Upper lobe of left lung (tissue), 6 donors: ENCODE data around the gene SEMA4D. TPM values are rescaled to one million over a fixed set of nuclear protein-coding genes. Genes with fewer than 3 reads are reported as not detected.

ENCODE experiments used
- ATAC-seq, 2 donors: fragments of 200-7000 bp; cut with Tn5 transposase; one replicate each; pipeline ENCODE4 v1.9.1; 2022; ENCODE audit warnings: mild to moderate bottlenecking in 2 of 2, moderate library complexity in 2 of 2; ENCODE audit not compliant: low FRiP score in 2 of 2
- DNase-seq, 2 donors: peaks; one replicate each; pipeline ENCODE4 v3.0.0-alpha.2; 2019 to 2020
- H3K27ac ChIP-seq, 4 donors: fragments of 200-600 bp; sonication (generic); one replicate each; pipeline ENCODE4 v1.5.1; 2016 to 2019
- H3K27me3 ChIP-seq, 4 donors: fragments of 200-600 bp; sonication (generic); one replicate each; pipeline ENCODE4 v1.5.1; 2017 to 2019
- H3K36me3 ChIP-seq, 4 donors: fragments of 200-600 bp; sonication (generic); one replicate each; pipeline ENCODE4 v1.5.1; 2016 to 2019
- H3K4me1 ChIP-seq, 4 donors: fragments of 200-600 bp; sonication (generic); one replicate each; pipeline ENCODE4 v1.5.1; 2018 to 2019
- H3K4me3 ChIP-seq, 4 donors: fragments of 200-600 bp; sonication (generic); one replicate each; pipeline ENCODE4 v1.5.1; 2017 to 2019; ENCODE audit warnings: mild to moderate bottlenecking in 2 of 4, moderate library complexity in 1 of 4
- H3K9me3 ChIP-seq, 4 donors: fragments of 200-600 bp; sonication (generic); one replicate each; pipeline ENCODE4 v1.5.1; 2018 to 2019
- CTCF ChIP-seq, 6 experiments: fragments of 450-650 bp in 4 of 6; fragments of 200-600 bp in 2 of 6; sonication (generic) in 2 of 6; IDR thresholded peaks; one replicate each; pipeline ENCODE4 v1.5.1; 2016 to 2019; ENCODE audit warnings: antibody characterized with exemption in 6 of 6
- EP300 ChIP-seq, 4 donors: sonication (generic); formaldehyde crosslinking; IDR thresholded peaks; one replicate each; pipeline ENCODE4 v1.5.1; 2017; ENCODE audit warnings: antibody characterized with exemption in 4 of 4, control low read depth in 2 of 4
- POLR2A ChIP-seq, 4 donors: fragments of 450-650 bp; IDR thresholded peaks; one replicate each; pipeline ENCODE4 v1.5.1; 2016 to 2017; ENCODE audit warnings: antibody characterized with exemption in 4 of 4, mild to moderate bottlenecking in 2 of 4
- POLR2AphosphoS5 ChIP-seq, 2 donors: sonication (generic); formaldehyde crosslinking; IDR thresholded peaks; one replicate each; pipeline ENCODE4 v1.5.1; 2017; ENCODE audit warnings: antibody characterized with exemption in 2 of 2
- WGBS, 2 donors: methylation state at CpG; one replicate each; pipeline ENCODE4 v1.1.5; 2017 to 2018; 5-methylcytosine and 5-hydroxymethylcytosine counted together
- total RNA-seq, 6 donors: library from RNA; depleted of rRNA in 4 of 6; stranded (reverse); fragments of >200 nt in 4 of 6; gene quantifications; one replicate each; pipeline versions ENCODE4 v1.1.0 to v1.2.1, GENCODE V29; 2016 to 2021
- donor health status: DM: no; HTN: no; CAD: no; lungs with moderate emphysema.
- donor health status: DM: no; HTN: yes; CAD: no; lungs with severe emphysema.

SEMA4D gene
- total RNA-seq, 6 donors from 2014 or later, result 24.6 to 61.3 (median 41.8) TPM

DNA sequence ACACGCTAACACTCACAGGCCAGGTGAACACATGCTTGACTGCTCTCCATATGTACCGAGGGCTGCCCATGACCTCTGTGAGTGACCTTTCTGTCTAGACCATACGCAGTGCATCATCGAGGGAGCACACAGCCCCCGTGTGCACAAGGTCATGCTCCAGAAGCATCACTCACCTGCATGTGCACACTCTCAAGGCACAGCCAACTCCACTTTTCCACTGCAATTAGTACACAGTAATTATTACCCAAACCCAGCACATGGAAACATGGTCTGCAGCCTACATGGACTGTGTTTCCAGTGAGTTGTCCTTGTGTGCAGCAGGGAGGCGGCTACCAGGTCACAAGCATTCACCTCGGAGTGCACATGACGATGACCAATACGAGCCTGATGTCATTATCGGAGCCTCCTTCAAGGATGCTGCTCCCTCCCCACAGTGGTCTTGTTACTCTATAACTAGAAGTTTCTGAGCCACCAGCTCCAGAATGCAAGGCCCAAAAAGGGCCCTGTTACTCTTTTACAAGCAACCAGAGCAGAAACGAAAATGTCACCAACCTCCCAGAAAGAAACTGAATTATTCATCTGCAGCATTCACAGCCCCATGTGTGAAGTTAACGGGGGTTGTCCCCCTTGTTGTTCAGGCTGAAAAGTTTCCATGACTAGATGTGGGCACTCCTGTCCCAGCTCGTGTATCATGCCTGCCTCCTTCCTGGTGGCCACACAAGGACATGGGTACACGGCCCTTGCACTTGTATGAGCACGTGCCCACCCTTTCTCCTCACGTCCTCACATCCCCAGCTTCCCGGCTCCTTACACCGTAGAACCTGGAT is 31.2 kb downstream of the SEMA4D start:
- Histone ChIP-seq H3K27me3 (no peaks in the 10 kb centered on the region), H3K27ac (peak overlapping the region in 1 of 4 donors; percentile 52), H3K36me3 (no peaks in the 10 kb centered on the region), H3K9me3 (no peaks in the 10 kb centered on the region), H3K4me3 (no peak overlapping the region), H3K4me1 (peaks cover 0 to 19% (median 16%) of the 10 kb centered on the region in 4 donors)
- no peak for ATAC-seq
- WGBS, 2 donors, result 84 to 85% methylated on average over 18 of the region's 18 CpGs
- TF ChIP-seq POLR2A (IDR thresholded peaks at IDR 0.05) (no peak), POLR2AphosphoS5 (IDR thresholded peaks at IDR 0.05) (no peak), CTCF (IDR thresholded peaks at IDR 0.05) (no peak), EP300 (IDR thresholded peaks at IDR 0.05) (no peak)
- no peak for DNase-seq

GRCh38 chr9:89465726-89466308 is 32.1 kb downstream of the SEMA4D start:
- Histone ChIP-seq H3K4me3 (no peak overlapping the region), H3K27me3 (no peaks in the 10 kb centered on the region), H3K36me3 (no peaks in the 10 kb centered on the region), H3K4me1 (peaks cover 0 to 19% (median 16%) of the 10 kb centered on the region in 4 donors), H3K27ac (peak overlapping the region in 1 of 4 donors; percentile 83), H3K9me3 (no peaks in the 10 kb centered on the region)
- TF ChIP-seq CTCF (IDR thresholded peaks at IDR 0.05) (no peak), POLR2A (IDR thresholded peaks at IDR 0.05) (no peak)
- ATAC-seq, result no peak
- no peak for DNase-seq
- 92% methylated on average over 7 to 10 of the region's 10 CpGs for WGBS, 2 donors

GRCh38 chr9:89465001-89465451 is 32.9 kb downstream of the SEMA4D start:
- Histone ChIP-seq H3K9me3 (no peaks in the 10 kb centered on the region), H3K27ac (peak overlapping the region; percentile 81 to 84 (median 82)), H3K4me3 (no peak overlapping the region), H3K4me1 (peaks cover 0 to 19% (median 16%) of the 10 kb centered on the region in 4 donors), H3K36me3 (no peaks in the 10 kb centered on the region), H3K27me3 (no peaks in the 10 kb centered on the region)
- TF ChIP-seq POLR2AphosphoS5 (IDR thresholded peaks at IDR 0.05), result no peak
- TF ChIP-seq EP300 (IDR thresholded peaks at IDR 0.05), result no peak
- no peak for TF ChIP-seq CTCF (IDR thresholded peaks at IDR 0.05)
- no peak for TF ChIP-seq POLR2A (IDR thresholded peaks at IDR 0.05)
- DNase-seq, result no peak
- ATAC-seq, result no peak
- 75 to 80% methylated on average over 7 of the region's 7 CpGs for WGBS, 2 donors

- no peaks in the 10 kb centered on the region for H3K36me3 ChIP-seq
- ATAC-seq (peak in 1 of 2 donors; percentile 48), DNase-seq (no peak)
- H3K27ac ChIP-seq, result peak overlapping the region; percentile 81 to 84 (median 82)
- TF ChIP-seq CTCF (IDR thresholded peaks at IDR 0.05), result no peak
- no peak for TF ChIP-seq POLR2AphosphoS5 (IDR thresholded peaks at IDR 0.05)
- TF ChIP-seq POLR2A (IDR thresholded peaks at IDR 0.05), result no peak
- no peak for TF ChIP-seq EP300 (IDR thresholded peaks at IDR 0.05)
- no peaks in the 10 kb centered on the region for H3K9me3 ChIP-seq
- peaks cover 0 to 19% (median 16%) of the 10 kb centered on the region in 4 donors for H3K4me1 ChIP-seq
- H3K4me3 ChIP-seq, result peak overlapping the region in 1 of 4 donors; percentile 3
- no peaks in the 10 kb centered on the region for H3K27me3 ChIP-seq
- WGBS, 2 donors, result 50 to 61% methylated on average over 6 to 7 of the region's 7 CpGs
Measured at GRCh38 chr9:89464300-89464901, 33.5 kb downstream of the SEMA4D start.
